ENCODE results near the gene GREB1. TPM values are rescaled to one million over a fixed set of nuclear protein-coding genes. Genes with fewer than 3 reads are reported as not detected.

GREB1 gene
- polyA plus RNA-seq, 1 of the 3 experiments (the other 2 are of a cell fraction), result 2.9 TPM

DNA sequence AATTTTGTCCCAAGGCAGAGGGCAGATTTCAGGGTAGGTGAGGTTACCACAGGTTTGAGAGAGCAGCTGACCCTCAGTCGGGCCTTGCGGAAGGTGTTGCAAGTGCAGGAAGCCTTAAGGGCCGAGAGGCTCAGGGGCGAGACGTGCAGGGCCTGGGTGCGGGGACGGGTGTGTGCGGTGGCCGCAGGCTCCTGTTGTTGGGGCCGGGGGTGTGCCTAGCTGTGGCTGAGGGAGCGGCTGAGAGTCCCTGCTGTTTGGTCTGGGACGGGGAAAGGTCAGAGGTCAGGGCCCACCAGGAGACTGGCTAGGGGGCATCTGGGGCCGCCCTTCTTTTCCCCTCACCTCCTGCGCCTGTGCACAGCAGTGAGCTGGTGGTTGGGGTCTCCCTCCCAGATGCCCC lies 83.7 kb downstream of the GREB1 start:
- CTCF ChIA-PET, result interaction anchor here (1.0 to 1.5 kb wide), 3 partner anchors 35 to 75 kb away, joined by 3 to 5 read pairs (median 3); no protein-coding TSS in a partner anchor
- Histone ChIP-seq H2AFZ (ENCODE audit: low read depth) (no peak overlapping the region), H4K20me1 (ENCODE audit: insufficient read depth) (no peaks in the 10 kb centered on the region), H3F3A (replicated peaks; ENCODE audit: insufficient read depth) (no peaks in the 10 kb centered on the region), H3K36me3 (replicated peaks in 1 of 2; ENCODE audit: control insufficient read depth in 1 of 2, insufficient read depth in 2 of 2, low read length in 1 of 2) (peaks cover 0 to 2% of the 10 kb centered on the region in 2 experiments), H3K27me3 (ENCODE audit: insufficient read depth) (no peaks in the 10 kb centered on the region), H3K9ac (no peak overlapping the region), H3K27ac (ENCODE audit: low read depth in 2 of 2, low read length in 1 of 2) (no peak overlapping the region), H3K9me2 (no peaks in the 10 kb centered on the region), H3K9me3 (no peaks in the 10 kb centered on the region), H3K4me2 (no peak overlapping the region), H3K4me3 (ENCODE audit: low read depth in 2 of 2, low read length in 1 of 2) (no peak overlapping the region), H3K4me1 (ENCODE audit: control insufficient read depth in 1 of 2, insufficient read depth in 2 of 2, low read depth in 1 of 2, low read length in 1 of 2) (peaks cover 0 to 11% of the 10 kb centered on the region in 2 experiments; a peak in 1 of 4 replicates), H3K79me2 (ENCODE audit: insufficient read depth) (no peaks in the 10 kb centered on the region)
- WGBS (ENCODE audit: low lambda C conversion rate), result 90% methylated on average over 13 of the region's 14 CpGs
- TF ChIP-seq FOSL2 (IDR thresholded peaks at IDR 0.05; ENCODE audit: borderline replicate concordance, low read depth) (no peak), NFIC (IDR thresholded peaks at IDR 0.05; ENCODE audit: borderline replicate concordance) (no peak), ELF1 (IDR thresholded peaks at IDR 0.05) (no peak), MXI1 (IDR thresholded peaks at IDR 0.05; ENCODE audit: low read depth, low read length) (no peak), FOXM1 (IDR thresholded peaks at IDR 0.05; ENCODE audit: low read depth) (no peak), POLR2AphosphoS5 (IDR thresholded peaks at IDR 0.05; ENCODE audit: low read depth, low read length) (no peak), TCF12 (IDR thresholded peaks at IDR 0.05) (no peak), JUND (IDR thresholded peaks at IDR 0.05) (no peak), MEF2A (IDR thresholded peaks at IDR 0.05; ENCODE audit: borderline replicate concordance, low read depth) (no peak)
- TF ChIP-seq, protein P1, sequence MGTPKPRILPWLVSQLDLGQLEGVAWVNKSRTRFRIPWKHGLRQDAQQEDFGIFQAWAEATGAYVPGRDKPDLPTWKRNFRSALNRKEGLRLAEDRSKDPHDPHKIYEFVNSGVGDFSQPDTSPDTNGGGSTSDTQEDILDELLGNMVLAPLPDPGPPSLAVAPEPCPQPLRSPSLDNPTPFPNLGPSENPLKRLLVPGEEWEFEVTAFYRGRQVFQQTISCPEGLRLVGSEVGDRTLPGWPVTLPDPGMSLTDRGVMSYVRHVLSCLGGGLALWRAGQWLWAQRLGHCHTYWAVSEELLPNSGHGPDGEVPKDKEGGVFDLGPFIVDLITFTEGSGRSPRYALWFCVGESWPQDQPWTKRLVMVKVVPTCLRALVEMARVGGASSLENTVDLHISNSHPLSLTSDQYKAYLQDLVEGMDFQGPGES (IDR thresholded peaks at IDR 0.05; ENCODE audit: low read depth, low read length), result no peak
- TF ChIP-seq, protein P2, sequence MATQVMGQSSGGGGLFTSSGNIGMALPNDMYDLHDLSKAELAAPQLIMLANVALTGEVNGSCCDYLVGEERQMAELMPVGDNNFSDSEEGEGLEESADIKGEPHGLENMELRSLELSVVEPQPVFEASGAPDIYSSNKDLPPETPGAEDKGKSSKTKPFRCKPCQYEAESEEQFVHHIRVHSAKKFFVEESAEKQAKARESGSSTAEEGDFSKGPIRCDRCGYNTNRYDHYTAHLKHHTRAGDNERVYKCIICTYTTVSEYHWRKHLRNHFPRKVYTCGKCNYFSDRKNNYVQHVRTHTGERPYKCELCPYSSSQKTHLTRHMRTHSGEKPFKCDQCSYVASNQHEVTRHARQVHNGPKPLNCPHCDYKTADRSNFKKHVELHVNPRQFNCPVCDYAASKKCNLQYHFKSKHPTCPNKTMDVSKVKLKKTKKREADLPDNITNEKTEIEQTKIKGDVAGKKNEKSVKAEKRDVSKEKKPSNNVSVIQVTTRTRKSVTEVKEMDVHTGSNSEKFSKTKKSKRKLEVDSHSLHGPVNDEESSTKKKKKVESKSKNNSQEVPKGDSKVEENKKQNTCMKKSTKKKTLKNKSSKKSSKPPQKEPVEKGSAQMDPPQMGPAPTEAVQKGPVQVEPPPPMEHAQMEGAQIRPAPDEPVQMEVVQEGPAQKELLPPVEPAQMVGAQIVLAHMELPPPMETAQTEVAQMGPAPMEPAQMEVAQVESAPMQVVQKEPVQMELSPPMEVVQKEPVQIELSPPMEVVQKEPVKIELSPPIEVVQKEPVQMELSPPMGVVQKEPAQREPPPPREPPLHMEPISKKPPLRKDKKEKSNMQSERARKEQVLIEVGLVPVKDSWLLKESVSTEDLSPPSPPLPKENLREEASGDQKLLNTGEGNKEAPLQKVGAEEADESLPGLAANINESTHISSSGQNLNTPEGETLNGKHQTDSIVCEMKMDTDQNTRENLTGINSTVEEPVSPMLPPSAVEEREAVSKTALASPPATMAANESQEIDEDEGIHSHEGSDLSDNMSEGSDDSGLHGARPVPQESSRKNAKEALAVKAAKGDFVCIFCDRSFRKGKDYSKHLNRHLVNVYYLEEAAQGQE (IDR thresholded peaks at IDR 0.05; ENCODE audit: low read depth, low read length), result no peak
- TF ChIP-seq, protein P3, sequence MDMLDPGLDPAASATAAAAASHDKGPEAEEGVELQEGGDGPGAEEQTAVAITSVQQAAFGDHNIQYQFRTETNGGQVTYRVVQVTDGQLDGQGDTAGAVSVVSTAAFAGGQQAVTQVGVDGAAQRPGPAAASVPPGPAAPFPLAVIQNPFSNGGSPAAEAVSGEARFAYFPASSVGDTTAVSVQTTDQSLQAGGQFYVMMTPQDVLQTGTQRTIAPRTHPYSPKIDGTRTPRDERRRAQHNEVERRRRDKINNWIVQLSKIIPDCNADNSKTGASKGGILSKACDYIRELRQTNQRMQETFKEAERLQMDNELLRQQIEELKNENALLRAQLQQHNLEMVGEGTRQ (IDR thresholded peaks at IDR 0.05; ENCODE audit: borderline replicate concordance, low read depth, low read length), result no peak
- DNase-seq, result no peak
- POLR2A ChIA-PET, result no interaction called here
